ENCODE data around the gene PLEKHG1. TPM values are rescaled to one million over a fixed set of nuclear protein-coding genes. Genes with fewer than 3 reads are reported as not detected.

PLEKHG1 gene
- total and polyA plus RNA-seq, 2 donors (not counting 1 experiment from before 2014, with no cell fraction given): 66.2 to 450 TPM

- Histone ChIP-seq H4K20me1 (ENCODE audit: control insufficient read depth, insufficient read depth, low read length, poor library complexity, severe bottlenecking) (peaks cover 28% of the 10 kb centered on the region), H3K4me2 (replicated peaks; ENCODE audit: low read depth, low read length, poor library complexity, severe bottlenecking) (no peak overlapping the region), H2AFZ (ENCODE audit: insufficient read depth, low read depth, low read length, poor library complexity, severe bottlenecking) (no peak overlapping the region), H3K36me3 (replicated peaks in 1 of 2; ENCODE audit: control extremely low read depth in 1 of 2, control insufficient read depth in 1 of 2, extremely low read depth in 1 of 2, insufficient read depth in 2 of 2, low read length in 1 of 2) (peaks cover 0 to 20% of the 10 kb centered on the region in 2 experiments), H3K27me3 (replicated peaks in 1 of 4; ENCODE audit: control extremely low read depth in 1 of 4, control insufficient read depth in 3 of 4, insufficient read depth in 4 of 4, low read length in 3 of 4) (no peaks in the 10 kb centered on the region), H3K4me3 (ENCODE audit: control extremely low read depth in 1 of 5, extremely low read depth in 1 of 5, insufficient read depth in 1 of 5, low read depth in 2 of 5, low read length in 4 of 5) (no peak overlapping the region), H3K79me2 (ENCODE audit: control insufficient read depth, insufficient read depth, low read length) (peaks cover 100% of the 10 kb centered on the region), H3K27ac (ENCODE audit: low read length in 2 of 2) (no peak overlapping the region), H3K9ac (ENCODE audit: low read length) (no peak overlapping the region), H3K9me3 (ENCODE audit: control extremely low read depth in 1 of 3, control insufficient read depth in 2 of 3, insufficient read depth in 1 of 3, low read length in 2 of 3) (no peaks in the 10 kb centered on the region), H3K4me1 (ENCODE audit: control insufficient read depth in 2 of 2, insufficient read depth in 2 of 2, low read length in 2 of 2) (peaks cover 59 to 62% of the 10 kb centered on the region in 2 donors)
- intact Hi-C loops (cut with micrococcal nuclease): no loop called here
- ChIA-PET POLR2A (no interaction called here), CTCF (interaction anchor here (1.0 to 3.1 kb wide), 3 partner anchors 10 to 188 kb away, joined by 3 to 11 read pairs (median 4); no protein-coding TSS in a partner anchor)
- no peaks in the 10 kb centered on the region for H3K9me3 Mint-ChIP-seq (ENCODE audit: insufficient read depth)
- ATAC-seq (ENCODE audit: low read depth): no peak
- no peak for DNase-seq
- WGBS (ENCODE audit: insufficient coverage): 89% methylated on average over 2 of the region's 3 CpGs
- TF ChIP-seq CTCF (IDR thresholded peaks at IDR 0.05): no peak
- TF ChIP-seq EZH2 (IDR thresholded peaks at IDR 0.05; ENCODE audit: borderline replicate concordance, insufficient read depth, low read depth, low read length, poor library complexity, severe bottlenecking): no peak
- peaks cover 80% of the 10 kb centered on the region for H3K4me1 Mint-ChIP-seq
- H3K27me3 Mint-ChIP-seq: no peaks in the 10 kb centered on the region
- no peak overlapping the region for H3K27ac Mint-ChIP-seq
- no peak overlapping the region for H3K4me3 Mint-ChIP-seq
Measured at GRCh38 chr6:150606168-150606591, 6.5 kb downstream of the PLEKHG1 start.

- intact Hi-C loops (cut with micrococcal nuclease): no loop called here
- H3K27ac Mint-ChIP-seq: no peak overlapping the region
- Histone ChIP-seq H3K79me2 (ENCODE audit: control insufficient read depth, insufficient read depth, low read length) (peaks cover 100% of the 10 kb centered on the region), H3K4me1 (ENCODE audit: control insufficient read depth in 2 of 2, insufficient read depth in 2 of 2, low read length in 2 of 2) (peaks cover 58 to 61% of the 10 kb centered on the region in 2 donors), H3K27ac (ENCODE audit: low read length in 2 of 2) (no peak overlapping the region), H3K9me3 (ENCODE audit: control extremely low read depth in 1 of 3, control insufficient read depth in 2 of 3, insufficient read depth in 1 of 3, low read length in 2 of 3) (no peaks in the 10 kb centered on the region), H3K4me3 (ENCODE audit: control extremely low read depth in 1 of 5, extremely low read depth in 1 of 5, insufficient read depth in 1 of 5, low read depth in 2 of 5, low read length in 4 of 5) (no peak overlapping the region), H2AFZ (ENCODE audit: insufficient read depth, low read depth, low read length, poor library complexity, severe bottlenecking) (no peak overlapping the region), H4K20me1 (ENCODE audit: control insufficient read depth, insufficient read depth, low read length, poor library complexity, severe bottlenecking) (peaks cover 28% of the 10 kb centered on the region), H3K4me2 (replicated peaks; ENCODE audit: low read depth, low read length, poor library complexity, severe bottlenecking) (no peak overlapping the region), H3K27me3 (replicated peaks in 1 of 4; ENCODE audit: control extremely low read depth in 1 of 4, control insufficient read depth in 3 of 4, insufficient read depth in 4 of 4, low read length in 3 of 4) (no peaks in the 10 kb centered on the region), H3K36me3 (replicated peaks in 1 of 2; ENCODE audit: control extremely low read depth in 1 of 2, control insufficient read depth in 1 of 2, extremely low read depth in 1 of 2, insufficient read depth in 2 of 2, low read length in 1 of 2) (peaks cover 0 to 20% of the 10 kb centered on the region in 2 experiments), H3K9ac (ENCODE audit: low read length) (no peak overlapping the region)
- H3K9me3 Mint-ChIP-seq (ENCODE audit: insufficient read depth): no peaks in the 10 kb centered on the region
- no peak for DNase-seq
- no peak for TF ChIP-seq CTCF (IDR thresholded peaks at IDR 0.05)
- TF ChIP-seq EZH2 (IDR thresholded peaks at IDR 0.05; ENCODE audit: borderline replicate concordance, insufficient read depth, low read depth, low read length, poor library complexity, severe bottlenecking): no peak
- H3K4me3 Mint-ChIP-seq: no peak overlapping the region
- no peaks in the 10 kb centered on the region for H3K27me3 Mint-ChIP-seq
- 100% methylated on average over 2 of the region's 5 CpGs for WGBS (ENCODE audit: insufficient coverage)
- ATAC-seq (ENCODE audit: low read depth): no peak
- H3K4me1 Mint-ChIP-seq: peaks cover 78% of the 10 kb centered on the region
- CTCF ChIA-PET: interaction anchor here (1.0 to 3.1 kb wide), 6 partner anchors 9 to 189 kb away, joined by 3 to 11 read pairs (median 6); no protein-coding TSS in a partner anchor
- POLR2A ChIA-PET: interaction anchor here (1.1 kb wide), 1 partner anchor 9 kb away, joined by 3 read pairs; no protein-coding TSS in a partner anchor
Measured at GRCh38 chr6:150606647-150607328, 7.1 kb downstream of the PLEKHG1 start.
